OCI-LY3 (cell line): ENCODE results near the gene PAK1.
"Not testable (repeated sequence)": the region's sequence is repeated elsewhere in the genome, so short reads cannot be mapped to it uniquely, and the experiment has no call there.

Experiments
- H2AFZ ChIP-seq: fragments of 200-600, 300-600 bp; shearing (Covaris generic); 2 replicates; pipeline ENCODE4 v1.6.0; 2014; ENCODE audit warnings: antibody characterized with exemption, low read depth, low read length
- H3K27ac ChIP-seq: fragments of 200-600, 300-600 bp; sonication (generic); 2 replicates; pipeline ENCODE4 v1.5.1; 2014; ENCODE audit warnings: mild to moderate bottlenecking, low read length, moderate library complexity, mixed read lengths
- H3K27me3 ChIP-seq: fragments of 200-600, 300-600 bp; sonication (generic); 2 replicates; pipeline ENCODE4 v1.6.1; 2014; ENCODE audit warnings: low read depth, low read length, mixed read lengths
- H3K36me3 ChIP-seq: fragments of 200-600, 300-600 bp; sonication (generic); replicated peaks from 2 replicates; pipeline ENCODE3; 2014; ENCODE audit warnings: low read depth, low read length, mixed read lengths
- H3K4me1 ChIP-seq: fragments of 300-600, 200-600 bp; sonication (generic); 2 replicates; pipeline ENCODE4 v1.6.1; 2014; ENCODE audit warnings: low read length, mixed read lengths
- H3K4me2 ChIP-seq: fragments of 200-600, 300-600 bp; sonication (generic); 2 replicates; pipeline ENCODE4 v1.6.1; 2014; ENCODE audit warnings: low read length, mixed read lengths
- H3K4me3 ChIP-seq: fragments of 300-600, 200-600 bp; sonication (generic); 2 replicates; pipeline ENCODE4 v1.5.1; 2014; ENCODE audit warnings: antibody characterized with exemption, mild to moderate bottlenecking, low read length, moderate library complexity
- H3K79me2 ChIP-seq: fragments of 300-600, 200-600 bp; shearing (Covaris generic); 2 replicates; pipeline ENCODE4 v1.6.1; 2014; ENCODE audit warnings: mild to moderate bottlenecking, low read length, mixed read lengths
- H3K9ac ChIP-seq: fragments of 300-600, 200-600 bp; shearing (Covaris generic); 2 replicates; pipeline ENCODE4 v1.6.0; 2014; ENCODE audit warnings: mild to moderate bottlenecking, low read length, moderate library complexity
- H3K9me3 ChIP-seq: fragments of 200-600, 300-600 bp; shearing (Covaris generic); 2 replicates; pipeline ENCODE4 v1.6.1; 2014; ENCODE audit warnings: low read length, mixed read lengths; ENCODE audit not compliant: insufficient read depth
- H4K20me1 ChIP-seq: fragments of 200-600, 300-600 bp; sonication (generic); 2 replicates; pipeline ENCODE4 v1.6.1; 2016; ENCODE audit warnings: low read length, mixed read lengths; ENCODE audit not compliant: insufficient read depth
- CTCF ChIP-seq: fragments of 200-600, 300-600 bp; sonication (generic); IDR thresholded peaks from 2 replicates; pipeline ENCODE4 v1.5.1; 2014; ENCODE audit warnings: antibody characterized with exemption, low read length, low read depth
- EZH2phosphoT487 ChIP-seq: fragments of 200-600 bp; shearing (Covaris generic); IDR thresholded peaks from 2 replicates; pipeline ENCODE4 v1.6.1; 2018; ENCODE audit warnings: antibody characterized with exemption, mixed run types, low read depth

The PAK1 gene

GRCh38 chr11:77384571-77384970, 89.3 kb downstream of the PAK1 start:
- peaks cover under 1% of the 10 kb centered on the region for H3K36me3 ChIP-seq
- no peak overlapping the region for H3K9ac ChIP-seq
- H3K79me2 ChIP-seq, result no peaks in the 10 kb centered on the region
- no peak overlapping the region for H2AFZ ChIP-seq
- no peaks in the 10 kb centered on the region for H3K27me3 ChIP-seq
- no peaks in the 10 kb centered on the region for H3K4me1 ChIP-seq
- TF ChIP-seq EZH2phosphoT487, result no peak
- TF ChIP-seq CTCF, result no peak
- H3K4me3 ChIP-seq, result no peak overlapping the region
- H3K4me2 ChIP-seq, result no peak overlapping the region
- H3K27ac ChIP-seq, result no peak overlapping the region
- 0 out of 2 replicates have a peak, but pooled peaks cover 3% of the 10 kb centered on the region for H4K20me1 ChIP-seq
- no peaks in the 10 kb centered on the region for H3K9me3 ChIP-seq

- H3K27ac ChIP-seq, H2AFZ ChIP-seq, H3K27me3 ChIP-seq, H3K4me3 ChIP-seq, H3K9me3 ChIP-seq, H3K36me3 ChIP-seq, H4K20me1 ChIP-seq, H3K4me2 ChIP-seq, H3K79me2 ChIP-seq, H3K9ac ChIP-seq, H3K4me1 ChIP-seq: not testable (repeated sequence)
Observed at GRCh38 chr11:77383349-77383748, 90.5 kb downstream of the PAK1 start.

- no peak overlapping the region for H3K4me2 ChIP-seq
- no peaks in the 10 kb centered on the region for H3K79me2 ChIP-seq
- no peak overlapping the region for H3K27ac ChIP-seq
- no peak overlapping the region for H3K4me3 ChIP-seq
- no peaks in the 10 kb centered on the region for H3K9me3 ChIP-seq
- no peak overlapping the region for H3K9ac ChIP-seq
- peaks cover 7% of the 10 kb centered on the region for H3K36me3 ChIP-seq
- 0 out of 2 replicates have a peak, but pooled peaks cover 3% of the 10 kb centered on the region for H4K20me1 ChIP-seq
- no peak overlapping the region for H2AFZ ChIP-seq
- H3K4me1 ChIP-seq, result no peaks in the 10 kb centered on the region
- no peaks in the 10 kb centered on the region for H3K27me3 ChIP-seq
- TF ChIP-seq EZH2phosphoT487 (no peak), CTCF (no peak)
Observed at GRCh38 chr11:77381729-77382665, 91.9 kb downstream of the PAK1 start.

- H3K9ac ChIP-seq, result no peak overlapping the region
- TF ChIP-seq CTCF, result no peak
- TF ChIP-seq EZH2phosphoT487, result no peak
- H3K9me3 ChIP-seq, result no peaks in the 10 kb centered on the region
- H3K4me3 ChIP-seq, result no peak overlapping the region
- no peaks in the 10 kb centered on the region for H3K4me1 ChIP-seq
- no peaks in the 10 kb centered on the region for H3K27me3 ChIP-seq
- H3K4me2 ChIP-seq, result no peak overlapping the region
- H2AFZ ChIP-seq, result no peak overlapping the region
- no peaks in the 10 kb centered on the region for H3K79me2 ChIP-seq
- H3K27ac ChIP-seq, result no peak overlapping the region
- H3K36me3 ChIP-seq, result peaks cover 10% of the 10 kb centered on the region
- H4K20me1 ChIP-seq, result no peaks in the 10 kb centered on the region
Observed at GRCh38 chr11:77379934-77380333, 94.0 kb downstream of the PAK1 start.
